Fibroblast of skin of right biceps (primary cell): ENCODE measurements around the gene GJC1.
"Not testable (repeated sequence)": the region's sequence is repeated elsewhere in the genome, so short reads cannot be mapped to it uniquely, and the experiment has no call there.

Source experiments
- DNase-seq: peaks from one replicate; pipeline ENCODE4 v3.0.0-alpha.2; 2013

GJC1 gene

GRCh38 chr17:44757918-44758413 is 72.1 kb downstream of the GJC1 start:
- DNase-seq, result no peak

- DNase-seq, result no peak
Measured at GRCh38 chr17:44757045-44757917, 72.8 kb downstream of the GJC1 start.

- DNase-seq, result not testable (repeated sequence)
Measured at GRCh38 chr17:44755180-44755579, 74.9 kb downstream of the GJC1 start.

- DNase-seq, result no peak
Measured at GRCh38 chr17:44754276-44754675, 75.8 kb downstream of the GJC1 start.

- DNase-seq, result no peak
Measured at GRCh38 chr17:44752953-44753861, 76.9 kb downstream of the GJC1 start.

GRCh38 chr17:44751806-44752205 is 78.3 kb downstream of the GJC1 start:
- no peak for DNase-seq

- DNase-seq, result no peak
Measured at GRCh38 chr17:44751331-44751730, 78.8 kb downstream of the GJC1 start.

- DNase-seq, result no peak
Measured at GRCh38 chr17:44749980-44750318, 80.1 kb downstream of the GJC1 start.

- no peak for DNase-seq
Measured at GRCh38 chr17:44749076-44749979, 80.8 kb downstream of the GJC1 start.
